GM10847 (cell line): ENCODE data around the gene FUT3.

Source experiments
- POLR2A ChIP-seq: IDR thresholded peaks from 2 replicates; pipeline ENCODE4 v1.6.1; 2011; ENCODE audit not compliant: insufficient read length; ENCODE audit errors: extremely low read depth

FUT3 gene

GRCh38 chr19:5851302-5851701 is at the start of gene FUT3:
Gene FUT3 (minus strand): TSS chr19:5851449.
- no peak for TF ChIP-seq POLR2A

- no peak for TF ChIP-seq POLR2A
These were observed 49.7 kb upstream of the FUT3 start for GRCh38 chr19:5900976-5901375.

- TF ChIP-seq POLR2A, result no peak
These were observed 48.7 kb upstream of the FUT3 start for GRCh38 chr19:5899728-5900526.

- TF ChIP-seq POLR2A, result no peak
These were observed 46.1 kb upstream of the FUT3 start for GRCh38 chr19:5897189-5897969.

GRCh38 chr19:5896365-5897076 is 45.3 kb upstream of the FUT3 start:
- TF ChIP-seq POLR2A, result no peak

GRCh38 chr19:5895890-5896289 is 44.6 kb upstream of the FUT3 start:
- no peak for TF ChIP-seq POLR2A

GRCh38 chr19:5895409-5895808 is 44.2 kb upstream of the FUT3 start:
- no peak for TF ChIP-seq POLR2A

GRCh38 chr19:5894704-5895349 is 43.6 kb upstream of the FUT3 start:
- TF ChIP-seq POLR2A, result no peak

GRCh38 chr19:5893907-5894703 is 42.9 kb upstream of the FUT3 start:
- no peak for TF ChIP-seq POLR2A

- no peak for TF ChIP-seq POLR2A
These were observed 42.2 kb upstream of the FUT3 start for GRCh38 chr19:5893296-5893903.

GRCh38 chr19:5892772-5893275 is 41.6 kb upstream of the FUT3 start:
- no peak for TF ChIP-seq POLR2A

GRCh38 chr19:5891938-5892771 is 40.9 kb upstream of the FUT3 start:
- no peak for TF ChIP-seq POLR2A

GRCh38 chr19:5891572-5891937 is 40.3 kb upstream of the FUT3 start:
- no peak for TF ChIP-seq POLR2A
